HG02763 (cell line): Measurements from ENCODE around the gene B4GALT5.
"Not testable (repeated sequence)": the region's sequence is repeated elsewhere in the genome, so short reads cannot be mapped to it uniquely, and the experiment has no call there.

Source experiments
- ATAC-seq: cut with Tn5 transposase; IDR thresholded peaks from one replicate; pipeline ENCODE4 v1.9.1; 2021; ENCODE audit warnings: mild to moderate bottlenecking, moderate library complexity; ENCODE audit not compliant: unreplicated experiment

The B4GALT5 gene, protein sequence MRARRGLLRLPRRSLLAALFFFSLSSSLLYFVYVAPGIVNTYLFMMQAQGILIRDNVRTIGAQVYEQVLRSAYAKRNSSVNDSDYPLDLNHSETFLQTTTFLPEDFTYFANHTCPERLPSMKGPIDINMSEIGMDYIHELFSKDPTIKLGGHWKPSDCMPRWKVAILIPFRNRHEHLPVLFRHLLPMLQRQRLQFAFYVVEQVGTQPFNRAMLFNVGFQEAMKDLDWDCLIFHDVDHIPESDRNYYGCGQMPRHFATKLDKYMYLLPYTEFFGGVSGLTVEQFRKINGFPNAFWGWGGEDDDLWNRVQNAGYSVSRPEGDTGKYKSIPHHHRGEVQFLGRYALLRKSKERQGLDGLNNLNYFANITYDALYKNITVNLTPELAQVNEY

DNA sequence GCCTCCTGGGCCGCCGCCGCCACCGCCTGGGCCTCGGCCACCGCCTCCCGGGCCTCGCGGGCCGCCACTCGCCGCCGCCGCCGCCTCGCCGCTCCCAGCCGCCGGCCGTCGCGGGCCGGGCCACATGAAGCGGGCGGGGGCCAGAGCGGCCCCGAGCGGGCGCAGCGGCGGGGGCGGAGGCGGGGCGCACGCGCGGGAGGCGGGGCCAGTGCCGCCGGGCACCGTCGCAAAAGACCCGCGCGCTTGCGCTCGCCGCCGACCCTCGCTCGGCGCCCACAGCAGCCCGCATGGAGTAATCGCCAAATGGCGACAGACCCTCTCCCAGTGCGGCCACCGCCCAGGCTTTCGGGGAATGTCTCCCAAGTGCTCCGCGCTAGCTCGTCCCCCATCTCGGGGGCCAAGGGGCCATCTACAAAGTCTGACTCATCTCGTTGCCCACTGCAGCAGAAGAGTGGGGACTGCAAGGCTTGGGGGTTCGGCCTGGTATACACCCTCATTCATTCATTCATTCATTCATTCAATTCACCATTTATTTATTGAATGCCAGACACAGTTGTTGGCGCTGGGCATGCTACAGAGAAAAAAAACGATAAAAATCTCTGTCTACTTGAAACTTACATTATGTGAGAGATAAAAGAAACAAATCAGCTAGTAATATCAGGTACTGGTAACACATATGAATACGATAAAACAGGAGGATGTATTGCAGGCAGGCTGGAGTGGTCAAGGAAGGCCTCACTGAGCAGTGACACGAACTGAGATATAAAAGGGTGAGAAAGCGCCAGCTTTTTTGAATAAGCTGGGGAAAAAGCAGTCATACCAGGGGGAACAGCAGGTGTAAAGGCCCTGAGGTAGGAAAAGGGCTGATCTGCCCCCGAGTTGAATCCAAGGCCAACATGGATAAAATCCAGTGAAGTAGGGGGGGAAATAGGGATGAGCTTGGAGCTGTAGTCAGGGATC, at the start of gene B4GALT5:
B4GALT5 (minus strand) TSS at position 126 of the 960 bp plus-strand sequence. CDS start 188 bp downstream, outside the sequence.
- ATAC-seq: peak; percentile 73

DNA sequence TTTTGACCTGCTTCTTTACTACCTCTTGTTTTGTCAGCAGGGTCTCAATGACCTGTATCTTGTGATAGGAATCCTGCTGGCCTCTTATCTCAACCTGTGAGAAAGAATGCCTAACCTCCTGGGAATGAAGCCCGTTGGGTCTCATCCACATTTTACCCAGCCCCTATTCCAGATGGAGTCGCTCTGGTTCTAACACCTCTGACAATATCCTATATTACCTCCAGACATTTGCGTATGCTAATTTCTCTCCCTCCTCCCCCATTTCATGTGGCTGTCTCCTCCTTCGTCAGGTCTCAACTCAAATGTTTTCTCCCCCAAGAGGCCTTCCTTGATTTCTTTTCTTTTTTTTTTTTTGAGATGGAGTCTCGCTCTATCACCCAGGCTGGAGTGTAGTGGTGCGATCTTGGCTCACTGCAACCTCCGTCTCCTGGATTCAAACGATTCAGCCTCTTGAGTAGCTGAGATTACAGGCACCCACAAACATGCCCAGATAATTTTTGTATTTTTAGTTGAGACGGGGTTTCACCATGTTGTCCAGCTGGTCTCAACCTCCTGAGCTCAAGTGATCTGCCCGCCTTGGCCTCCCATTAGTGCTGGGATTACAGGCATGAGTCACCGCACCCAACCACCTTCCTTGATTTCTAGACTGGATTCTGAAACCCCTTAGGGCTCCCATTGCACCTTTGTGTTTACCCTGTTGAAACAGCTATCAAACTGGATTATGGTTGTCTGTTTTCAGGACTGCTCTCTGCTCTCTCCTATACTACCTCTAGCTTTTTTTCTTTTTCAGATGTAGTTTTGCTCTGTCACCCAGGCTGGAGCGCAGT, 49.5 kb upstream of the B4GALT5 start:
- no peak for ATAC-seq

DNA sequence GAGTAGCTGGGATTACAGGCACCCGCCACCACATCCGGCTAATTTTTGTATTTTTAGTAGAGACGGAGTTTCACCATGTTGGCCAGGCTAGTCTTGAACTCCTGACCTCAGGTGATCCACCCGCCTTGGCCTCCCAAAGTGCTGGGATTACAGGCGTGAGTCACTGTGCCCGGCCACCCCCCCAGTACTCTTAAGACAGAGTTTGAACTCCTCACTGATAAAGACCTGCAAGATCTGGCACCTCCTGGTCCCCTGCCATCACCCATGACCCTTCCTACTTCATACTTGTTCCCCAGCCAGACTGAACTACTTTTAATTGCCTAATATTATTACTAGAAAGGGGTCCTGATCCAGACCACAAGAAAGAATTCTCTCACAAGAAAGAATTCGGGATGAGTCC, 48.2 kb upstream of the B4GALT5 start:
- ATAC-seq: not testable (repeated sequence)

DNA sequence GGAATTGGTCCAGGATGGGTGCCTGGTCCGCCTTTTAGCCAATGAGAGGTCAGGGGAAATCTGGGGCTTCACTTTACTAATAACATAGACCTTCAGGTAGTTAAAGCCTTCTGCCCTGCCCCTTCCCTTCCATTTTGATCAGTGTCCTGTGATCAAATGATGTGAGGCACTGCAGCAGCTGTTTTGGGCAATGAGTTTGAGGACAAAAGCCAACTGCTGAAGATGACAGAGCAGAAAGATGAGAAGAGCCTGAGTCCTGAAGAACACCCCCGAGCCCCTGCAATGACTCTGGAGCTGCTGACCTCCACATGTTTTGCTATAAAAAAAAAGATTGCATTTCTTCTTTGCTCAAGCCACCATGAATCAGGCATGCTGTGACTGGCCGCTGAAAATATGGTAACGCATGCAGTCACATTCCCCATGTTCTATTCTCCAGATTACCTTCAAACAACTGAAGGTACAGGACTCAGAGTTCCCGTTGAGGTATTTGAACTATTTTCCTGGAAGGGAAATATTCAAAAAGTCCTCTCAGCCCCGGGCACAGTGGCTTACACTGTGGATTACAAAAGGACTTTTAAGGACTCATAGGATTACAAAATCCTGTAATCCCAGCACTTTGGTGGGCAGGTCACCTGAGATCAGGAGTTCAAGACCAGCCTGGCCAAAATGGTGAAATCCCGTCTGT, 45.7 kb upstream of the B4GALT5 start:
- no peak for ATAC-seq

DNA sequence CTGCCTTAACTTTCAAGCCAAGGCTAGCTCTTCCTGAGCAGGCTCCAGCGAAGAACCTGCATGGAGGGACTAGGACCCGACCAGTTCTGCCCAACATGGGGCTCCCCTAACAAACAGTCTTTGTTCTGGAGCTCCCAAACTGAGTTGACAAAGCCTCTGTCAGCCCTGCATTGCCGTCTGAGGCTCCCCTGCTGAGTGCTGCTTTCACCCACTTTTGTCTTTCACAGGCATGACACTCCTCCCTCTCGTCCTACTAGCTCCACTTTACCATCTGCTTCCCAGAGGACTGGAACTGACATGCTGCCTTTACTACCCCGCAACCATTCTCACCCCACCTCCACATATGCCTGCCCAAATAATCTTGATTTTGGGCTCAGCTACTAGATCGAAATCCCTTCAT, 45.1 kb upstream of the B4GALT5 start:
- no peak for ATAC-seq

DNA sequence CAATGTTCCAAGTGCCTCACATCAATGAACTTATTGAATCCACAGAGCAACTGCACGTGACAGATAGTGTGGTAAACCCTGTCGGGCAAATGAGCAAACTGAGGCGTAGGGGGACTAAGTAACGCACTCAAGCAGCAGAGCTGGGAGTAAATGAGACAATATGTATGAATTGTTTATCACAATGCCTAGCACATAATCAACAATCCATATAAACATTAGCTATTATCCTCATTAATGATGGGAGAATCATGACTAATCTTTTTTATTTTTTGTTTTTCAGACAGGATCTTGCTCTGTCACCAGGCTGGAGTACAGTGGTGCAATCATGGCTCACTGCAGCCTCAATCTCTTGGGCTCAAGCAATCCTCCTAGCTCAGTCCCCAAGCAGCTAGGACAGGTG, 43.9 kb upstream of the B4GALT5 start:
- no peak for ATAC-seq

DNA sequence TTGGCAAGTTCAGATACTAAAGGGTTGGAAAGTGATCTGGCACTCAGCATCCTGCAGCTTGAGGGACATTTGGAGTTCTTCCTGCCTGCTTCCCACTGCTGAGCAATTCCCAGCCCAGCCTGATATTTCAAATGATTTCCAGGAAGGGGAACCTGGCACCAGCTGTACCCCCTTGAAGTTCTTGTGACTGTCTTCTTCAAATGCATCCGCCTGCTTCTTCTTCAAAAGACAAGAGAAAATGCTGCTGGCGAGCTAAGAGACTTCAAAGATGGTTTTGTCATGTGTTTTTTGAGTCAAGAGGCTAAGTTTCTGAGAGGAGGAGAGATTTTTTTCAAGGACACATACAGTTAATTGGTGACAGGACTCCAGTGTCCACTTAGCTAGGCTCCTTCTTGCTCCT, 42.6 kb upstream of the B4GALT5 start:
- ATAC-seq: no peak

DNA sequence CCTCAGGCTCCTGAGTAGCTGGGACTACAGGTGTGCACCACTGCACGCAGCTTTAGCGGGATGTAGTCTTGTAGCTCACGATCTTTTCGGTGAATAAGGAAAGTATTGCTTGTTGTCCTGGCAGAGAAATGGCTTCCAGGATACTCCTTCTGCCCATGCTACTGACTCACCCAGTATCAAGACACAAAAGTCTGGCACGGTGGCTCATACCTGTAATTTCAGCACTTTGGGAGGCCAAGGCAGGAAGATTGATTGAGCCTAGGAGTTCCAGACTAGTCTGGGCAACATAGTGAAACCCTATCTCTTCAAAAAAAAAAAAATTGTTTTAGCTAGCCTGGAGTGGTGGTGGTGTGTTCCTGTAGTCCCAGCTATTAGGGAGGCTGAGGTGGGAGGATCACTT, 40.9 kb upstream of the B4GALT5 start:
- ATAC-seq: no peak

DNA sequence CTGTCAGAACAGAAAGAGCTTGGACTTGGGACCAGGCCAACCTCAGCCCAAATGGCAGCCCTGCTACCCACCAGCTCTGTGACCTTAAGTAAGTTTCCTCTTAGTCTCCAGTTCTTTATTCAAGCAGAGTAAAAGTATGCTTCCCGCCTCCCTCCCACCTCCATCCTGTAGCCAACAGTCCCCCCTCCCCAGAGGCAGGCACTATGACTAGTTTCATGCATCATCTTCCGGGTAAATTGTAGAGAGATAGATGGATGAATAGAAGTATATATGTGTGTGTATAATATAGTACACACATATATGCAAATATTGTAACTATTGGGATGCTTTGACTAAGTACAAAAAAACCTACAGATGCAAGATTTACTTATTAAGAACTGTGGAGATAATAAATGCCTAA, 39.5 kb upstream of the B4GALT5 start:
- ATAC-seq: no peak

DNA sequence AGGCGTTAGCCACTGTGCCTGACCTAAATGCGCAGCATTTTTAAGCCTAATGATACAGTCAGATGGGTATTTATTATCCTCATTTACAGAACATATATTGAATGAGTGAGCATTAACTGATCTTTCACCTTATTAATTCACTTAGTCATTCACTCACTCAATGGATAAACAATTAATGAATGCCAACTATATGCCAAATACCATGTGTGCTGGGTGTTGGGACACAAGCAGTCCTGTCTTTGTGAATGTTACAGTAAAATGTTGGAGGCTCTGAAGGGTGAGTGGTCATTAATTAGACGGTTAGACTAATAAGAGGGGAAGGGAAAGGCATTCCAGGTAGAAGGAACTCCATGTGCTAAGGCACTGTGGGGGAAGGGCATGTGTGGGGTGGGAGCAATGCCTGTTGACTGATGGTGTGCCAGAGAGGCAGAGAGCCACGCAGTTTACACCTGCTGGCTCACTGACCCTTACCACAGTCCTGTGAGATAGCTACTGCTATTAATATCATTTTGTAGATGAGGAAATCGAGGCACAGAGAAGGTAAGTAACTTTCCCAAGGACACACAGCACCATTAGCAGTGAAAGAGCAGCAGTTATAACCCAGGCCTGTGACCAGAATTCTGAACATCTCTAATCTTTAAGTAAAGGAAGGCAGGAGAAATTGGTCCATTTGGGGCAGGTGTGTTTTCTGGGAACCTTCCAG, 38.7 kb upstream of the B4GALT5 start:
- no peak for ATAC-seq

DNA sequence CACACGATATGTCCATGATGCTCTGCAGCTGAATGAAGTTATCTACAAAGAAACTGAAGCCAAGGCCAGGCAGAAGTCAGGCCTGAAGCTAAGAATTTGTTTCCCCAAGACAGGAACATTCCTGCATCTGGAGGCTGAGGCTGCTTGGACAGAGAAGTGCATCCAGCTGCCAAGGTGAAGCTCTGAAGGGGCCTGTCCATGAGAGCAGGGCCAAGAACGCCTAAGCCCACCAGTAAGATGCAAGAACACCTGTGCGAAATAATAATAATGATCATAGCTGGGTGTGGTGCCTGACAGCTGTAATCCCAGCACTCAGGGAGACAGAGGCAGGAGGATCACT, 37.7 kb upstream of the B4GALT5 start:
- ATAC-seq: no peak

DNA sequence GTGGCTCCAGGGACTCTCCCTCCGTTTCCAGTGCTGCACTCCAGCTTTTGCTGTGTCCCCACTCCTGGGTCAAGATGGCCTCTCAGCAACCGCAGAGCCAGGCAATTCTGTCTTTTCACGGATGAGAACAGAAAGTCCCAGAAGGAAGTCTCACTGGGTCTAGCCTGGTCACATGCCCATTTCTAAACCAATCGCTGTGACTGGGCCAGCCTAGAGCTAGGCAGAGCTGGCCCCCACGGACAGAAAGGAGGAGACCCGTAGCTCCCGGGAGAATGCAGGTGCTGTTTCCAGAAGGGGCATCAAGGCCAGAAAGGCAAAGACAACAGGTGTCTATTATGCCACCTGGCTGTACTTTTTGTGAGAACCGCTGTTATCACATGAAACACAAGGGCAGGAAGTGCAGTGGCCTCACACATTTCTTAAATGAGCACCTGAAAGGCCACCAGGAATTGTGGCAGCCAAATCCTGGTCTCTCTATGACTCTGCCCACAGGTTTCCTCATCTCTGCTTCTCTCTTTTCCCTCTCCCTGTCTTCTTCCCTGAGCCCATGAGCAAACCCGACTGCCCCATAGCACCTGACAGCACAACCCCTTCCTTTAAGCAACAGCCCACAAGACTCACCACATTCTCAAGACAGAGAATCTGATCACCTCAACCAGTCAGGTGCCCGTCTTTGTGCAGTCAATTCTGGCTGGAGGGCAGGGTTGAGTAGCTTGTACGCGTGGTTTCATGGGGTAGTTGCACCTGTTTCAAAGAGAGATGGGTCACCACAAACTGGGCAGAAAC, 37.1 kb upstream of the B4GALT5 start:
- peak; percentile 73 for ATAC-seq

DNA sequence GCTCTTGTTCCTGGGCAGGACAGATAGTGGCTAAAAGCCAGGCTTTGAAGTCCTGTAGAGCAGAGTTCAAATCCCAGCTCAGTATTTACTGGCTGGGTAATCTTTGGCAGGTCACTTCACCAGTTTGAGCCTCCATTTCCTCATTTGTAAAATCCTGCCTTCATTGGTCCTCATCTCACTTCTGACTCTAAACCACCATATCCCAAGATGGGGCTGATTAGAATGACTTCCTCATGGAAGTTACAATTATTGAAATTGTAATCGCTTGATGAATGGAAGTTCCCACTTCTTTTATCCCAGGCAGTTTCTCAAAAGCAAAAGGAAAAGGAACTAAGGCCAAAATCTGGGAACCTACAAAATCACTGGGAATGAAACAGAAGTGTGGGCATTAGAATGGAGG, 35.9 kb upstream of the B4GALT5 start:
- ATAC-seq: no peak

DNA sequence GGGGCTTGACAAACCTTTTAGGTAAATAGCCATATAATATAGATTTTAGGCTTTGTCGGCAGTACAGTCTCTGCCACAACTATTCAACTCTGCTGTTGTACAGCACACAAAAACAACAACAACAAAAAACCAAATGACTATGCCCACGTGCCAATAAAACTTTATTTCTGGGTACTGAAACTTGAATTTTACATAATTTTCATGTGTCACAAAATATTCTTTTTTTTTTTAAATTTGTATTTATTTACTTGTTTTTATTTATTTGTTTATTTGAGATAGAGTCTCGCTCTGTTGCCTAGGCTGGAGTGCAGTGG, 34.8 kb upstream of the B4GALT5 start:
- ATAC-seq: no peak

DNA sequence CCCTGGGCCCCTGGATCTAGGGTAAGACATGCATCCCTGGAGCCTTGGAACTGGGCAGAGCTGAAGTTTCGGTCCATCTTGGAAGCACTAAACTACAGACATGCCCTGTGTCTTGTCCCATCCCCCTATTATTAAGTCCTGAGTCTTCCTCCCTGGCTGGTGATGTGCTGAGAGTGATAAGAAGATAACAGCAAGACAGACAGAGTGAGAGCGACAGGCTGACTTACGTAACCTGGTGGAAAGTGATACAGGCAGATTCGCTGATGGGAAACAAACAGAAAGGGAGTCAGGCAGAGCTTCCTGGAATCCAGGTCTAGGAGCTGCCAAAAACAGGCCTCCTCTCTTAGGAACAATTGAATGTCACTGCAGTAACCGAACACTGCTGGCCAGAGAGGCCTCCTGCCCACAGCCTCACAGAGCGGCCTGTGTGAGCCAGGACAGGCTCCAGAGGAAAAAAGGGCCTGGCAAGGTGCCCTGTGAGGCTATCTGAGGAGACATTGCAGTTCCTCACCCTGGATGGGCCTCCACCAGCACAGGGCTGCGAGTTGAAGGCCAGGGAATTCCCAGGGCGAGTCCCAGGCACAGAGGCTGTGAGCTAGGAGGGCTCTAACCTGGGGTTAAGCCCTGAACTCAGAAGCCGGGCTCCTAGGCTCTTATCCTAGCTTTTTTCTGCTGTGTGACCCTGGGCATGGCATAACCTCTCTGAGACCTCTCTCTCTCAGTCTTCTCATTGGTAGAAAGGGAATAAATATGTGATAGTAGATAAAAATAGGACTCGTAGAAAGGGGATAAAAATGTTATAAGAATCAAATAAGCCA, 34.2 kb upstream of the B4GALT5 start:
- ATAC-seq: no peak

DNA sequence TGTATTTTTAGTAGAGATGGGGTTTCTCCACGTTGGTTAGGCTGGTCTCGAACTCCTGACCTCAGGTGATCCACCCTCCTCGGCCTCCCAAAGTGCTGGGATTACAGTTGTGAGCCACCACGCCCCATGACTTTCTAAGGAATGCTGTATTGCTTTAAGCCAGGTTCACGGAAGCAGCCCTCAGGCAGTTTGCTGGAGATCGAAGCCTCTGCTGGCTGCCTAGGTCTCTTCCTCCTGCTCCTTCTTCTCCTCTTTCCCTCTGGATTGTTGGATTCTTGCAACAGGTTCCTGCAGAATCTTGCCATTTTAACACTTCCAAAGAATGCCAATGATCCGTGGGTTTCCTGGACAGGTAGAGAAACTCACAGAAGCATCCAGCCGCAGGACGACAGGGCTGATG, 29.3 kb upstream of the B4GALT5 start:
- ATAC-seq: no peak

DNA sequence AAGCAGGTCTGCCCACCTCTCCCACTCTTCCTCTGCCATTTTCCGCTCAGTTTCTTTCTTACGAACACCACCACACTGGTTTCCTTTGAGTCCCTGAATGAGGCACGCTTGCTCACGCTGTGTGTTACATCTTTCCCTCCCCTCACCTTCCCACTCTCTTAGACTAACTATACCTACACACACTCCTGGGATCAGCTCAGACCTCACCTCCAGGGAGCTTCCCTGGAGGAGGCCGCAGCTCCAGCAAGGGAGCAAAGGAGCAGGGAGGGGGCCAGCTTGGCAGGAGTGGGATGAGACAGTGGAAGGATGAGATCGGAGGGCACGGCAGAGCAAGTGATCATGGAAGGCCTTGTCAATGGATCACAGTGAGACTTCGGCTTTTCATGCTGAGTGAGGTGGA, 28.3 kb upstream of the B4GALT5 start:
- no peak for ATAC-seq

DNA sequence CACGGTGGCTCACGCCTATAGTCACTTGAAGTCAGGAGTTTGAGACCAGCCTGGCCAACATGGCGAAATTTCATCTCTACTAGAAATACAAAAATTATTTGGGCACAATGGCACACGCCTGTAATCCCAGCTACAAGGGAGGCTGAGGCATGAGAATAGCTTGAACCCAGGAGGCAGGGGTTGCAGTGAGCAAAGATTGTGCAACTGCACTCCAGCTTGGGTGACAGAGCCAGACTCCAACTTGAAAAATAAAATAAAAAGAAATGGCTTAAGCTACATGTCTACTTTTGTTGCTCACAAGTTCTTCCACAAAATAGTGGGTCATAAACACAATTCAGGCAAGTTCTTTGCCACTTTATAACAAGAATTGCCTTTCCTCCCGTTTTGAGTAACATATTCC, 27.1 kb upstream of the B4GALT5 start:
- no peak for ATAC-seq

DNA sequence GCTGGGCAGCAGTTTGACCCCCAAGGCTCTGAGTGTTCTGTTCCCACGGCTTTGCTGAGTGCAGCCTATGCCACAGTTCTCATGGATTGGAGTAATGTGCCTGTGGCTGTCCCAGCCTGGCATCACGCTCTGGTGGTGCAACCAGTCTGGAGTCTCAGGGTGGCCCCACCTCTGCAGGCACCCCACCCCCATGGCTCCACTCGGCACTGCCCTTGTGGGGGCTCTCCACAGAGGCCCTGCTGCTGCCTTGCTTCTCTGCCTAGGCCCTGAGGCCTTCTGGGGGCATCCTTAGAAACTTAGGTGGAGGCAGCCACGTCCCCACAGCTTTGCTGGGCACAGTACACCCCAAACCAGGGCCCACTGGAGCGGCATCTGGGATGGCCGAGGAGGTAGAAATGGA, 25.4 kb upstream of the B4GALT5 start:
- no peak for ATAC-seq
